ENCODE data around the gene MAD1L1.
A peak's percentile ranks its signal among the peaks of the same experiment; 100 is the strongest.

The MAD1L1 gene

DNA sequence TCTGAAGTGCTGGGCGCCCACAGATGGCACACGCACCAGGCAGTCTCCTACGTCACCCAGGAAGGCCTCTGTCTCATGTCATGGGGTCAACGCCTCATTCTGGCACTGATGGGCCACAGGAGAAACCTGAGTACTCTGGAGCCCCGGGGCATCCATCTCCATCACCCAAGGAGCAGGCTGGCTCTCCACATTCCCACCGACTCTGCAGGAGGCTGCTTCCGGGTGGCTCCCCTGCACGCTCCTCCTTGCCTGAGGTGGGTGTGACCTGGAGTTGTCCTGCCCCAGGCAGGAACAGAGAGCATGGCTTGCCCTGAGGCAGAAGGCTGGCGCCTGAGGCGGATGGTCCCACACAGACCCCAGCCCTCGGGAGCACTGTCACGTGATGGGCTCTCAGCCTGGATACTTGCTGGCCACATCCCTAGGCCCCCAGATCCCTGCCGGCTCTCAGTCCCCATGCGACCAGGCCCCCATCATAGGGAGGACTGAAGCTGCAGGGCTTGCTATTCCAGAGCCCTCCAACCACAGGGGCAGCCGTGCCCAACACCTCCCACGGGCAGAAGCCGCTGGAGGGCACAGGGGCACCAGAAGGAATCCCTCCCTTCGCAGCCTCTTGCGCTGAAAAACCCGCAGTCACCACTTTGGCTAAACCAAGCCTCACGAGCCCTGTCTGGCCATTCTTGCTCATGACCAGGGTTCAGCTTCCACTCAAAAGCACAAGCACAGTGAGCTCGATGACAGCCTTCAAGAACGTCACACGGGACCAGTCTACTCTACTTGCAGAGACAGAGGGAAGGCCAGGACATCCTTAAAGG is 80.7 kb downstream of the MAD1L1 start:
- DNase-seq = no peak

DNA sequence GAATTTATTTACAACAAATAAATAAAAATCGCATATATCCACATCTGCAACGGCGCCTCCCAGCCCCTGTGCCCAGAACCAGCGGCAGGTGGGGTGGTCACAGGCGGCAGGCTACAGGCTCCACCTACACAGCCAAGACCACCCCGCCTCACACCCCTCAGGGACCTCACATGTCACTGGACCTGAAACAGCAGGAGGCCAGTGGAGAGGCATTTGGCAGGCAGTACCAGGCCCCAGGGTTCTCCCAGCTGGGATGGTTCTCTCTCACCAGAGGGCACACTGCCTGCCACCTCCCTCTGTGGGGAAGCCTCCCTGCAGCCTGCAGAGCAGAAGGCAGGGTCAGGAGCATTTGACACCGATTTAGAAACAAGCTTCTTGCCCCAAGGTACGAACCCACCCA is 81.5 kb downstream of the MAD1L1 start:
- DNase-seq = no peak

DNA sequence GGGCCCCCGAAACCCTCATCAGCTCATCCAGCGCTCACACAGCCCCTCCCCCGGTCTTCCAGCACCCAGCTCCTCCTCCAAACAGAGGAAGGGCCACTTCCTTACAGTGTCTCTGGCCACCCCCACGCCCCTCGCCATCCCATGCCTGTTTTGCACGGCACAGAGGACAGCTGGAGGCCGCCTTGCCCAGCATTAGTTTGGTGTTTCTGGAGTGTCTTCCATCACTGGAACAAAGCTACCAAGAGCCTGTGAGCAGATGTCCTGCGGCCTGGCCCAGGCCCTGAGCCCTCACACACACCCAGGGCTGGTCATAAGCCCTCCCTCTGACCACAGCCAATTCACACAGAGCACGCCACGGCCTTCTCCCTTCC is 82.3 kb downstream of the MAD1L1 start:
- DNase-seq = no peak

- DNase-seq = no peak
Observed at GRCh38 chr7:2149672-2150444, 82.9 kb downstream of the MAD1L1 start.

- no peak for DNase-seq
Observed at GRCh38 chr7:2148814-2149213, 83.9 kb downstream of the MAD1L1 start.

- no peak for DNase-seq
Observed at GRCh38 chr7:2148189-2148588, 84.6 kb downstream of the MAD1L1 start.

- DNase-seq = no peak
Observed at GRCh38 chr7:2146676-2147472, 85.9 kb downstream of the MAD1L1 start.

DNA sequence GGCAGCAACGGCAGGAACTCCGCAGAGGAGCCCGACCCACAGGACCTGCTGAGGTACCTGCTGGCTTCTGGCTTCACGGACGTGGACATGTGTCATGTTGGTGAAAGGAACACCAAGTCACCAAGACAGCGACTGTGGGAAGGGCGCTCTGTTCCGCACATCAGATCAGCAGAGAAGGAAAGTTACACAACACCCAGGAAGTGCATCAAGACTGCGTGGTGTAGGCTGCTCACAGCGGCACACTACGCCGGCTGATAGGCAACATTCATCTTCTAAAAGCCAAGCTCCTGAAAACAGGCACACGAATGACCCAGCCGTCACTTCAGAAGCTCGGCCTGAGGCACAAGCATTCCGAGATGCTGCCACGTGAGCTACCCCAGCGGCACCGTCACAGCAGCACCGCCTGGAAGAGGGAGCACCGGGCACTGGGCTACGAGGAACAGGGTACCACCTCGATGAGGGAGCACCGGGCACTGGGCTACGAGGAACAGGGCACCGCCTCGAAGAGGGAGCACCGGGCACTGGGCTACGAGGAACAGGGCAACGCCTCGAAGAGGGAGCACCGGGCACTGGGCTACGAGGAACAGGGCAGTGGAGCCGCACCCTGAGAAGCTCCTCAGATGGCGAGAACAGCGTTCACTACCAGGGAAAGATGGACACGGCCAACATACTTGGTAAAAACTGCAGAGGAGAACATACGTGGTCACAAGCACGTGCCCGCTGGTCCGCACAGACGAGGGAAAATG is 86.7 kb downstream of the MAD1L1 start:
- no peak for DNase-seq

- no peak for DNase-seq
Observed at GRCh38 chr7:2144926-2145325, 87.8 kb downstream of the MAD1L1 start.

DNA sequence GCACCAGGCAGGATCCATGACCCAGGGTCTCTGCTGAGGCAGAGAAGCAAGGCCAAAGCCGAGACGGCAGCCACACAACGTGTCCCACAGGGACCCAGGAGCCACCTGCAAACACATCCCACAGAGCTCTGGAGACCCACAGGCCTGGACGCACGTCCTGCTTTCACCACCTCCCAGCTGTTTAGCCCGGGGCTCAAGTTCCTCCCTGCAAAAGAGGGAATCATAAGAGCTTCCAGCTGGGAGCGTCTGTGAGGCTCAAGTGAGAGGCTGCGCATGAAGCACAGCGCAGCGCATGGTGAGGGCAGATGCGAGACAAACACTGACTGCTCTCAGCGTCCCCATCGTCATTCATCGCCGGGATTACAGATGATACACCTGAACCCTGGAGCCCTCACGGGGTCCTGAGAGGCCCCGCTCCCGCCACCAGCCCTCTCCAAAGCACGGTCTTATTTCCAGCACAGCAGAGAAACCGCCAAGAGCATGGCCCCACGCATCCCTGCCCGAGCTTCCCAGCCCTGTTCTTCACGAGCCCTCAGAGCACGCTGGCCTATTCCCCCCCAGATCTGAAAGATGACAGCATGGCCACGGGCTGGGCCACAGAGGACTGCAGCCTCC is 88.7 kb downstream of the MAD1L1 start:
- DNase-seq = no peak

DNA sequence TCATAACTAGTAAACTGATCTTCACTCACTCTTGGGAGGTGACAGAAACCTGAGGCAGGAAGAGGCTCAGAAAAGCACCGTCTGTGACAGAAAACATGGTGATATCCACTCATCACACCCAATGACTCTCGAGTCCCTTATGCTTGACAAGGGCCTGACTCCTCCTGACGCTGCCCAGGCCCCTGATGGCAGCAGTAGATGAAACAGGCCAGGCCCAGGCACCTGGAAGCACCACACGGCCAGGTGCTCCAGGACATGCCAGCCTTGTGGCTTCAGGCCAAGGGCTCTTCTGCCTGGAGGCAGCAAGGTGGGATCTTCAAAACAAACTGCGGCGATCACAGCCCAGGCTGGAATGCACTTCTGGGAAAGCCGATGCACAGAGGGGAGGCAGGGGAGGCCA is 89.3 kb downstream of the MAD1L1 start:
- DNase-seq = no peak

- DNase-seq = no peak
Observed at GRCh38 chr7:2142386-2142785, 90.4 kb downstream of the MAD1L1 start.

DNA sequence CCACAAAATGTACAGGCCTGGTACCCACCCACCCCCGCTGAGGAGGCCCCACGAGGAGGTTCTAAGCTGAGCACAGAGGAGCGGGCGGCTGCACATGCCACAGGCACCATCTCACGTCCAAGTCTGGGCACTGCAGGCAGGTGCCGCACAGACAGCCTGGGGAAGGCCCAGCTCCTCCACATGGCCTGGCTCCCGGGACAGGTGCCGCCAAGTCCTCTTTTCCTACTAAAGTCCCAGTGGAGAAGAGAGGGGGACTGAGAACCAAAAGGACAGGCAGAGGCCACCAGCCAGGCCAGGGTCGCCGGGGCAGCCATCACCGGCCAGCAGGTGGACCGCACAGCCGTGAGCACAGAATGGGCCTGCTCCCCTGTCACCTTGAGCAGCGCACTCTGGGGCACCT is 91.1 kb downstream of the MAD1L1 start:
- DNase-seq = no peak

DNA sequence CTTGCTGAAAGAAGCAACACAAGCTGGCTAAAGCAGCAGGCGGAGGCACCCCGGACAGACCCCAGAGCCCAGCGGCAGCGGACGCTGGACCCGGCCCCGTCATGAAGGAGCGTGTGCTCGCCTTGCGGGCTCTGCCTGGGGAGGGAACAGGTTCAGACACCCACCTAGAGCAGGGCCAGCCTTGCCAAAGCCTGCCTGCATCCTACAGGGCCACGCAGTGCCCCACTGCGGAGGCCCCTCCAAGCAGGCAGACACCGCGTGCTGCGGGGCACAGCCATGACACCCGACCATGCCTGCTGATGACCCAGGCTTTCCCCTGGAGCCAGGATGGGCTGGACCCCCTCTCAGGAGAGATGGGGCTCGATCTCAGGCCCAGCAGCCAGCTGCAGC is 91.7 kb downstream of the MAD1L1 start:
- no peak for DNase-seq

DNA sequence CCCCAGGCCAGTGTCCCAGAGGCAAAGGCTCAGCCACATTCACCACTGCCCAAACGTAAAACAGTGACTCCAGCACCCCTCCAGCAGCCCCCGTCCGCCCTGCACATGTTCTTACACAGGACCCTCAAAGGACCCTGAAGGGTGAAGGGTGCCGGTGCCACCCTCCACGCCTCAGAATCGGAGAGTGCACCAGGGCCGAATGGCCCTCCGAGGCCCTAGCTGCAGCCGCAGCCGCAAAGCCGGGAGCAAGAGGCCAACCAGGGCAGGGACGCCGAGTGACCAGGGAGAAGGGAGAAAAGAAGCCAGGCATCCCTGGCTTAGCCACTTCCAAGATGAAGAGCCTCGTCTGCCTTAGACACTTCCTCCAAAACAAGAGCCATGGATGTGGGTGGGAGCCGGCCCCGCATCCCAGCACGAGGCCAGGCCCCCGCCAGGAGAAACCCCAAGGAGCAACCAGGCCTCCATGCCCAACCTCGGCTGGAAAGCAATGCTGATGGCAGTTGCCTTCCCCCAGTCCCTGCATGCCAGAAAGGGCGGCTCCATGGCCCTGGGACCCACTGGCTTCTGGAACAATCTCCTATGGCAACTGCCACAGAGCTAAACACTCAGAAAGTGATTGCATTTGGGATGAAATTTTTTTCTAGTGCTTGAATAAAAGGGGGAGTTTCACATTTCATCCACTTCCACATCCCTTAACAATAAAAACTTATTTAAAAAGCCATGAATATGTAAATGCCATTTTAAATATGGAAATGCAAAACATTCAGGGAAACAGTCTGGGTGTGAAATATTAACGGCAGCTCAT is 92.3 kb downstream of the MAD1L1 start:
- DNase-seq = no peak

- no peak for DNase-seq
Observed at GRCh38 chr7:2139004-2139699, 93.6 kb downstream of the MAD1L1 start.

- peak; percentile 64 to 69 for DNase-seq
Observed at GRCh38 chr7:2138146-2138765, 94.5 kb downstream of the MAD1L1 start.

DNA sequence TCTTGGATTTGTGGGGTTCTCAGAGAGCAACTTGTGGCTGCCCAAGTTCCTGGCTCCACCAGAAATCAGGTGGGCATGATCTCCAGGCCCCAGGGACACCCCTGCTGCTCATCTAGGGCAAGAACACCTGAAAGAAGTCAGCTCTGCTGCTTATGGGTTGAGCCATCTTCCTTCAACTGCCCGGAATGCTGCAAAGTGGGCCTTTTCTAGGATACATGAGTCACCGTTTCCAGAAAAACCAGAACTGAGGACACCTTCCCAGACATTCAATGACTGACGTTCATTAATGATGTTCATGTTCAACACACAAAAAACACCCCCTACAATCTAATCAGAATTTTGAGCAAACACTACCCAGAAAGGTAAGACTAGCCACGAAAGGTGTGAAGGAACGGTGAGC is 98.0 kb downstream of the MAD1L1 start:
- DNase-seq = no peak

- DNase-seq = no peak
Observed at GRCh38 chr7:2132243-2132642, 100.5 kb downstream of the MAD1L1 start.

DNA sequence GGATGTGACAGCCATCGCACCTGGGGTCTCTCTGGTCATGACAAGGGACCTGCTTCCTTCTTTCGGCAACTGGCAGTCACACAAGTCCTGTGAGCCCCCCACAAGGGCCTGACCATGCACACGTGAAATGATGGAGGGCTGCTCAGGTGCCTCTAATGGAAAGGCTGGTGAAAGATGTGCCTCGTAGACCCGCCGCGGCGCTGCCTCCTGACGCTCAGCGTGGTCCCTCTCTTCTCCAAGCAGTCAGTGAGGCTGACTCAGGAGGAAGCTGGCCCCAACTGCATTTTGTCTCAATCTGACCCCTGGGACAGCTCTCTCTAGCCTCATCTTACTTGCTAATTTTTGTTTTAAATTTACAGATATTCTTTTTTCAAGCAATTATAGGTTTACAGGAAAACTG is 100.9 kb downstream of the MAD1L1 start:
- no peak for DNase-seq
